ENCODE results near the gene PCSK9.

PCSK9 gene

DNA sequence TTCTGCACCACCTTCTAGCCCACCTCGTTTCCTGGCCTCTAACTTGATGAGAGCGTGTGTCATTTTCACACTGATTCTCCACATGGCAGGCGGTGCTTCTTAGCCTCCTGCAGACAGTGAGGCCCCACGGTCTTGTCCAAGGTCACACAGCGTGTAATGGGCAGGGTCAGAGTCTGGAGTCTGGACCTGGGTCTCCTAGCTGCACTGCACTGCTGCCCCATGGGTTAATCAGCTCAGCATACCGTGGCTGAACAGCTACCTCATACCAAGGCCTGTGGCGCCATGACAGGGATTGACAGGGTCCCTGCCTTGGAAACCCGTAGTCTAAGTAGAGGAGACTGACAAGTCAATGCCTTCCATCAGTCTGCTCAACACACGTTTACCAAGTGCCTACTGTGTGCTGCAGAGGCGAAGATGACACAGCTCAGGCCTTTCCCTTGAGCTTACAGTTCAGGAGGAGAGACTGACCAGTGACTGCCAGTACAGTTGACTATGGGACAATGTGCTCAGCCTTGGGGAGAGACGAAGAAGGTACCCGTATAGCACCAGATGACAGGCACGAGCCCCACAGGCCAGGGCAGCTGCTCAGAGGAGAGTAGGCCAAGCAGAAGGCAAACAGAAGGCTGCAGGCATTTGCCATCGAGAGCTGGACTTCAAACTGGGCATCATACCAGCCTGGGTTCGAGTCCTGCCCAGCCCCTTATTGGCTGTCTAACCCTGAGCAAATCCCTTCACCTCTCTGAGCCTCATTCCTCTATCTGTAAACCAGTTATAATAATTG, 5.5 kb downstream of the PCSK9 start:
- DNase-seq (ENCODE audit: low read depth in 2 of 2), result no peak

DNA sequence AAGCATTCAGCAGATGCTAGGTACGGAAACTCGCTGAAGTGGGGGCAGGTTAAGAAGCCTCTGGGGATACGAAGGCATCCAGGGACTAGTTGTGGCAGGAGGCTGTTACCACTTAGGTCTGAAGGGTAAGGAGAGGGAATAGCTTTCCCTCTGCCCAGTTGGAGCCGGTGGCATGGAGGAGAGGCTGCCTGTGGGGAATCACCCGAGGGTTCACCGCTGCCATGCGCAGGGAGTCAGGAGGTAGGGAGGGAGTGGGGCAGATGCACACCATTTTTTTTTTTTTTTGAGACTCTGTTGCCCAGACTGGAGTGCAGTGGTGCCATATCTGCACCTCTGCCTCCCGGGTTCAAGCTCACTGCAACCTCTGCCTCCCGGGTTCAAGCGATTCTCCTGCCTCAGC, 6.1 kb downstream of the PCSK9 start:
- DNase-seq (ENCODE audit: low read depth in 2 of 2), result no peak

DNA sequence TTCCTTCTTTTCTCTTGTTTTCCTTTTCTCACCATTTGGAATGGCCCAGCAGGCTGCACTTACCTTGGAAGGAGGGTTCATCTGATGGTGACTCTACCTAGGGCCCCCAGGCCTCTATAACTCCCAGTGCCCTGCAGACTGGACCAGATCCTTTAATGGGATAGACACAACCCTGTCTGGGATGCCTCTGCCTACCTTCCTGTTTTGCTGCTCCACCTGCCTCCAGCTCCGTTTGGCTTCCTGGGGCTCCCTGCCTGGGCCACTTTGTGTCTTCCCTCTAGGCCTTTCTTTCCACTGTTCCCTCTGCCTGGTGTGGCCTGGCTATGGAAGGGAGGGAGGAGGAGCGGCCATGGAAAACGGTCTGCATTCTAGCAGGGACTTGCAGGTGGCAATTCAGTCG, 7.5 kb downstream of the PCSK9 start:
- DNase-seq (ENCODE audit: low read depth in 2 of 2), result no peak

DNA sequence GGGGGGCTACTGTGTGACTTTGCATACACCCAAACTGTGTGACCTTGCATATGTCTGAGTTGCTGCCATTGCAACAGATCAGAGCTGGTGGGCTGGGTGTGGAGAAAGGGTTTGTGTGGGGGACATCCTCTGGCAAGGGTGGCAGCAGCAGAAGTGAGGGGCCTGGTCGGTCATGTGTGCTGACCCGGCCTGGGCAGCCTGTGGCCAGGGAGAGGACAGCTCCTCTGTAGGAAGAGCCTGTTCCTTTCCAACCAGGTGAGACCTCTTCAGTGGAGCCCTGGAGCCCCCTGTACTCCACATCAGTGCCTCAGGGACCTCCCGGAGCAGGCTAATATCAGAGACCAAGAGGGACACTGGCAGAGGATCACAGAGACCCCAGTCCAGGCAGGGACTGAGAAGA, 8.3 kb downstream of the PCSK9 start:
- no peak for DNase-seq (ENCODE audit: low read depth in 2 of 2)

DNA sequence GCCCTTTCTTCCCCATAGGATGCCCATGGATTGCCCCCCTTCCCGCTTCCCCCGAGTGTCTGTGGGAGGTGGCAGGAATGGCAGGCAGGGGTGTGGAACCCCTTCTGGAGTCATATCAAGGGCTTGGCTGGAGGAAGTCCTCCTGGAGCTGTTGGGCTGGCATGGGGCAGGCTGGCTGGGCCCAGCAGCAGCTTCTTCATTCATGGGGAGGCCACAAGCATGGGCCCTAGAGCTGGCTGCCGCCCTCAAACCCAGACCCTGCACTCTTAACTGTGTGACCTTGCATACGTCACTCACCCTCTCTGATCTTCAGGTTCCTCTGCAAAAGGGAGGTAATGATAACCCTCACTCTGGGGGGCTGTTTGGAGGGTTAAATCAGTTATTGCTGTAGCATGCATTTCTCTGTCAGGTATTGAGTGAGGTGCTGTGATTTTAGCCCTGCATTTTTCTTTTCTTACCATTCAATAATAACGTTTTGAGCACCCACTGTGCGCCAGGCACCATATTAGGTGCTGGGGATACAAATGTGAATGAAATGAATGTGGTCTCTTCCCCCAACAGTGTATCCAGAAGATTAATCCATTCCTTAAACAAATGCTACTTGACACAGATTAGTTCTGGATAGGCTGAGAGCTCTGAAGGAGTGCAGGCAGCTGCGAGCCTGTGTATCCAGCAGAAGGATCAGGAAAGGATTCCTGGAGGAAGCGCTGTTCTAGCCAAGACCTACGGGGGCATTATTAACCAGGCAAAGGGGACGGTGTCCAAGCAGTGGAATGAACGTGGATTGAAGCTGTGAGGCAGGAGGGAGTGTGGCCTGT, 9.3 kb downstream of the PCSK9 start:
- DNase-seq (ENCODE audit: low read depth in 2 of 2), result no peak

DNA sequence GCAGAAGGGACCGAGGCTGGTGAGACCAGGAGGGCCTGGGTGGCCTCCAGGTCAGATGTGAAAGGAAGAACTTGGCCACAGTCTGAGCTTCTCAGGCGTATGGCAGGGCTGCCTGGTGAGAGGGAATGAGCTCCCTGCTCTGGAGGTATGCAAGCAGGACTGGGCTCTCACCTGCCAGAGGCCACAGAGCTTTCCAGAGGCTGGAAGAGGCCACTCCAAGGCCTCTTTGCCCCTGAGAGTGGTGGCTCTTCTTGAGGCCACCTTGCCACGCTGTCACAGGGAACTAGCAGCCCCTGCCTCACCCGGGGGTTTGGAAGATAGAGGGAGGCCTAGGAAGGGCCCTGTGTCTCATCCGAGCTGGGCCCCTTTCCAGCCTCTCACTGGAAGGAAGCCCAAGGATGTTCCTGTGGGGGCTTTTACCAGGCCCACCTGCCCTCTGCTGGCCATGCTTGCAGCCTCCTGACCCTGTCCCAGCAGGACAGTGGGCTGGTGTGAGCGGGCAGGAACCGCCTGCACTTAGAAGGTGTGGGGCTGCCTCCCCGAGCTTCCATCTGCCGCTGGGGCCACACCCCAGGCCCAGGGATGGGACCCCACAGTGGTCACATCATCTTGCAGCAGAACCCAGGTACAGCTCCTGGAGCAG, 10.0 kb downstream of the PCSK9 start:
- no peak for DNase-seq (ENCODE audit: low read depth in 2 of 2)

DNA sequence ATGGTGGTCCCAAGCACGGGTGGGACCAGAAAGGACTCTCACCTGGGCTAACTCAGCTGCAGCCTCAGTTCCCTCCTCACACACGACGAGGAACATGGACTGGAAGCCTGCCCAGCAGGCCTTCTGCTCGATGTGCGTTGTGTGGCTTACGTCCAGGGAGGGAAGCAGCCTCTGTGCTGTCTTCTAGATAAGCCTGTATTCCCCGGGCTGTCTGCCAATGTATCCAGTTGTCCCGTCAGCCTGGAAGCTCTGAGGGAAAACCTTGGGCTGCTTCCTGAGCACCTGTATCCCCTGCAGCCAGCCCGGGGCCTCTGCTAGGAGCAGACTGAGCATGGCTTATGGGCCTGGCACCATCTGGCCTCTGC, 10.5 kb downstream of the PCSK9 start:
- DNase-seq (ENCODE audit: low read depth in 2 of 2), result no peak

DNA sequence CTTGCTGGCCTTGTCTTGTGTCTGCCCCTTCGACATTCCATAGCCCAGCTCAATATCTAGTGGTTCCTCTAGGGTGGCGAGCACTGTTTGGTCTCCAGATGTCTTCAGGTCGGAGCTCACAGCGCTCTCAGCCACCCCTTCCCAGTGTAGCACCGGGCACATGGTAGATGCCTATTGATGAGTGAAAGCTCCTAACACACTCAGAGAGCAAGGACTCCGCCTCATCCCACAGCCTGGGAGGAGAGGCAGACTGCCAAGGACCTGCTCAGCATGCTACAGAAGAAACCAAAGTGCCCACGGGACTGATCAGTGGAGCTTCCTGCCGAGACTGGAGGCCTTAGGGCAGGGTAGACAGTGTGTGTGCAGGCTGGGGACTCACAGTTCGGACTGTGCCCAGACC, 10.9 kb downstream of the PCSK9 start:
- peak in 1 of 2 experiments; percentile 21 for DNase-seq (ENCODE audit: low read depth in 2 of 2)

DNA sequence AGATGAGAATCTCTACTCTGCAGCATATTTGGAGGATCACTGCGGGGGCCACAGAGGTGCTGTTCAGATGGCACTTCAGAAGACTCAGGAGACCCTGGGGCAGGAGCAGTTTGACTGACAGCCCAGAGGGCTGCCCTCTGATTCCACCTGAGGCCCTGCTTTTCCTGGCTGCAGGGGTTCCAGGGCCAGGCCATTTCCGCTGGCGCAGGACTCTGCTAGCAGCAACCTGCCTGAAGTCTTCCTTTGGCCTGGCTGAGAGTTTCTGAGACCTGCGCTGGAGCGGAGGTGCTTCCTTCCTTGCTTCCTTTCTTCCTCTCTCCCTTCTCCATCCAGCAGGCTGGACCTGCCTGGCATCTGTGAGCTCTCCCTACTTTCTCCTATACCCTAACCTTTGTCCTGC, 11.8 kb downstream of the PCSK9 start:
- no peak for DNase-seq (ENCODE audit: low read depth in 2 of 2)

DNA sequence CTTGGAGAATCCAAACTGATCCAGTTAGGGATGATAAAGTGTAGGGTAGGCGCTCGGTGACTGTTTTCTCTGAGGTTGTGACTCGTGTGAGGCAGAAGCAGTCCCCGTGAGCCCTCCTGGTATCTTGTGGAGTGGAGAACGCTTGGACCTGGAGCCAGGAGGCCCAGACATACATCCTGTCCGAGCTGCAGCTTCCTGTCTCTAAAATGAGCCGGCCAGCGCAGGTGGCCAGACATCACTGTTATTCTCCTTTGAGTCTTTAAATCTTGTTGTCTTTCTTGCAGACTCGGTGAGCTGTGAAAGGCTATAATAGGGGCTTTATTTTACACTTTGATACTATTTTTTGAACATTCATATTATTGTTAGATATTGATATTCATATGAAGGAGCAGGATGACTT, 12.3 kb downstream of the PCSK9 start:
- no peak for DNase-seq (ENCODE audit: low read depth in 2 of 2)

DNA sequence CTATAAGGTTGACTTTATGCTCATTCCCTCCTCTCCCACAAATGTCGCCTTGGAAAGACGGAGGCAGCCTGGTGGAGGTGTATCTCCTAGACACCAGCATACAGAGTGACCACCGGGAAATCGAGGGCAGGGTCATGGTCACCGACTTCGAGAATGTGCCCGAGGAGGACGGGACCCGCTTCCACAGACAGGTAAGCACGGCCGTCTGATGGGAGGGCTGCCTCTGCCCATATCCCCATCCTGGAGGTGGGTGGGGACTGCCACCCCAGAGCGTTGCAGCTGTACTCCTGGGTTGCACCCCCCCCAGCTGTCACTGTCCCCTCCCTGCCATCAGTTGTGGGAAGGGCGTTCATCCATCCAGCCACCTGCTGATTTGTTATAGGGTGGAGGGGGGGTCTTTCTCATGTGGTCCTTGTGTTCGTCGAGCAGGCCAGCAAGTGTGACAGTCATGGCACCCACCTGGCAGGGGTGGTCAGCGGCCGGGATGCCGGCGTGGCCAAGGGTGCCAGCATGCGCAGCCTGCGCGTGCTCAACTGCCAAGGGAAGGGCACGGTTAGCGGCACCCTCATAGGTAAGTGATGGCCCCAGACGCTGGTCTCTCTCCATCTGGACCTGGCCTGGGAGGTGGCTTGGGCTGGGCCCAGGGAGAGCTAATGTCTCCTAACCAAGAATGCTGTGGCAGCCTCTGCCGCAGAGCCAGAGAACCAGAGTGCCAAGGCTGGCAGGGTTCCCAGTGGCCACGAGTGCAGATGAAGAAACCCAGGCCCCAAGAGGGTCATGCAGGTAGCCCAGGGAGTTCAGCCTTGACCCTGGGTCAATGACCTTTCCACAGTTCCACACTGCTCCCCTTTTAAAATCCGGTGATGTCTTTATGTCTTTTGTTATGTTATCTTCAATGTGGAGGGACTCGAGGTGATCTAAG, 13.1 kb downstream of the PCSK9 start:
- DNase-seq (ENCODE audit: low read depth in 2 of 2), result no peak

DNA sequence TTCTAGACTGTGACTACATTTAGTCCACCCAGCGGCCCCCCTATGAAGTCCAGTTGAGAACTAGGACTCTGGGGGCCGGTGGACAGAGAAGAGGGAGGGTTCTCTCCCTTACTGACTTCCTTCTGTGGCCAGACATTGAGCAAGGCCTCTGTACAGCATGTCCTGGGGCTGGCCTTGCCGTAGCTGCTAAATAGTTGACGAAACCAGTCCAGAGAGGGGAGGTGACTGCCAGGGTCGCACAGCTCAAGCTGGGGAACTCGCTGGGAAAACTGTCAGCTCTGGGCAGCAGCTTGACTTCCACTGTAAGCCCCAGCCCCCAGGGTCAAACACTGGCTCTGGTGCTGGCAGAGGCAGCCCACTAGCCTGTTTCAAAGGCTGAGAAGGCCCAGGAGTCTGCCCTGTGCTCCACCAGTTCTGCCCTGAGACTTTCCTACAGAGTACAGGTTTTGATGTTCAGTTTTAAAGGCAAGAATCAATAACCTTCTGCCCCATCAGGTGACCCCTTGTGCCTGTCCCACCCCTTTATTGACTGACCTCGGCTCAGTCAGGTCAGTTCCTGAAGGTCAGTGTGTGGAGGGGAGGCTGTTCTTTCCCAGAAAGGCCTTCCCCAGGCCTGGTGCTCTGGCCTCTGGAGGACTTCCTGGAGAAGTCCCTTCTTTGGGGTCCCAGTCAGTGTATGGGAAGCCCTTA, 14.1 kb downstream of the PCSK9 start:
- no peak for DNase-seq (ENCODE audit: low read depth in 2 of 2)

DNA sequence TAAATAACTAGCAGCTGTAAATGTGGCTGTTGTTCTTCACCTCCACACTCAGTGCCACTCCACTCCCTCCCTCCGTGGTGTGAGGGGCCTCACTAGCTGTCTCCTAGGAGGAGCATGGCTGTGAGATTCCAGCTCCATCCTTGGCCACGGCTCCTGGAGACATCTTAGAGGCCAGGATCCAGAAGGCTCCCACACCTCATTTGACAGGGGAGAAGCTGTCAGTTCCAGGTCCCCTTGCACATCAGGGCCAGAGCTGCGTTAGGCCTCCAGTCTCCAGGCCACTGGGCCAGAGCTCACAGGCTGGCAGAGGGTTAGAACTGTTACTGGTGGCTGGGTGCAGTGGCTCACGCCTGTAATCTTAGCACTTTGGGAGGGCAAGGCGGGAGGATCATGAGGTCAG, 15.0 kb downstream of the PCSK9 start:
- no peak for DNase-seq (ENCODE audit: low read depth in 2 of 2)

DNA sequence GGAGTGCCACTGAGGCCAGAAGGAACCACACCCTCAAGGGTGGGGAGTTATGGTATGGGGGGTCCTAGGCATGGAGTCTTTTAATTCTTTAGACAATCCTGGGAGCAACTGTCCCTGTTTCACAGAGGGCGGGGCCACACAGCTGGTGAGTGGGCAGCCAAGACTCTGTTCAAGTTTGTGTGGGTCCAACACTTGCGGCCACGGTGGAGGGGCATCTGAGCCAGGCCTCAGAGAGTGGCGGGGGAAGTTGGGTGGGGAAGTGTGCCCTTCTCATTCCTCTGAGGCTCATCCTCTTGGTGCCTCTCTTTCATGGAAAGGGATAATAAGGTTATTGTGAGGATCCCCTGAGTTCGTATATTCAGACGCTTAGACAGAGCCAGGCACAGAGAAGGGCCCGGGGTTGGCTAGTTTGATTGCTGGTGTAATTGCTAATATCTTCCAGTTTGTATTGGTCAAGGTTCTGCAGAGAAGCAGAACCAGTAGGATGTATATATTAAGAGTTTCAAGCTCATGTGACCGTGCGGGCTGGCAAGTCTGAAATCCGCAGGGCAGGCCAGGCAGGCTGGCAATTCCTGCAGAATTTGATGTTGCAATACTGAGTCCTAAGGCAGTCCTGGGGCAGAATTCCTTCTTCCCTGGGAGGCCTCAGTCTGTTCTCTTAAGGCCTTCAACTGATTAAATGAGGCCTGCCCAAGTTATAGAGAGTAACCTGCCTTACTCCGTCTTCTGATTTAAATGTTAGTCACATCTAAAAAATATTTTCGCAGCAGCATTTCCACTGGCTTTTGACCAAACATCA, 15.9 kb downstream of the PCSK9 start:
- DNase-seq (ENCODE audit: low read depth in 2 of 2), result no peak

DNA sequence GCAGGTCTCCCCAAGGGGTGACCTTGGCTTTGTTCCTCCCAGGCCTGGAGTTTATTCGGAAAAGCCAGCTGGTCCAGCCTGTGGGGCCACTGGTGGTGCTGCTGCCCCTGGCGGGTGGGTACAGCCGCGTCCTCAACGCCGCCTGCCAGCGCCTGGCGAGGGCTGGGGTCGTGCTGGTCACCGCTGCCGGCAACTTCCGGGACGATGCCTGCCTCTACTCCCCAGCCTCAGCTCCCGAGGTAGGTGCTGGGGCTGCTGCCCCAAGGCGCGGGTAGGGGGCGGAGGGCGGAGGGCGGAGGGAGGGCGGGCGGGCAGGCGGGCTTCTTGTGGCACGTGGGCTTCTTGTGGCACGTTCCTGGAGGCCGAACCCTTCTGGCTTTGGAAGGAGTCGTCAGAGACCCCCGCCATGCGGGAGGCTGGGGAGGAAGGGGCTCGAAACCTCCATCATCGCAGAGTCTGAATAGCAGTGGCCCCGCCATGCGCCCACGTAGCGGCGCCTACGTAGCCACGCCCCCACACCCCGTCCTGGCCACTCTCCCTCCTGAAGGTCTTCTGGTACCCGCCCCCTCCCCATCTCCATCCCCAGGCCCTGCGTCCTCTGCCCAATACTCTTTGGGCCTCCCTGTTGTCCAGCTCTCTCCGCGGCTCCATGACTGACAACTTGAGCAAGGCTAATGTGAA, 16.7 kb downstream of the PCSK9 start:
- DNase-seq (ENCODE audit: low read depth in 2 of 2), result no peak

DNA sequence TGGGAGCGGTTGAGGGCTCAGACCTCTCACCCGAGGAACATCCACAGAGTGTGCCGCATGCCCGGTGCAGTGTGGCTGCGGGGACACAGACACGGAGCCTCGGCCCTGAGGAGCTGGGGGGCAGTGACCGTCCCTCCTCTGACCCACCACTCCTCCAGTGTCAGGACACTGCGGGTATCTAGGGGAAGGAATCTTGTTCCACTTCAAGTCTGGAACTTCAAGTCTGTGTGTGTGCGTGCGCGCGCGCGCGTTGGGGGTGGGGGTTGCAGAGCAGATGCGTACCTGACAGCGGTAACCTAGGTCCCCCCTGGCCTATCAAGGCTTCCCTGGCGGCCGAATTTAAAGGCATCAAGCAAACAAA, 17.3 kb downstream of the PCSK9 start:
- no peak for DNase-seq (ENCODE audit: low read depth in 2 of 2)

DNA sequence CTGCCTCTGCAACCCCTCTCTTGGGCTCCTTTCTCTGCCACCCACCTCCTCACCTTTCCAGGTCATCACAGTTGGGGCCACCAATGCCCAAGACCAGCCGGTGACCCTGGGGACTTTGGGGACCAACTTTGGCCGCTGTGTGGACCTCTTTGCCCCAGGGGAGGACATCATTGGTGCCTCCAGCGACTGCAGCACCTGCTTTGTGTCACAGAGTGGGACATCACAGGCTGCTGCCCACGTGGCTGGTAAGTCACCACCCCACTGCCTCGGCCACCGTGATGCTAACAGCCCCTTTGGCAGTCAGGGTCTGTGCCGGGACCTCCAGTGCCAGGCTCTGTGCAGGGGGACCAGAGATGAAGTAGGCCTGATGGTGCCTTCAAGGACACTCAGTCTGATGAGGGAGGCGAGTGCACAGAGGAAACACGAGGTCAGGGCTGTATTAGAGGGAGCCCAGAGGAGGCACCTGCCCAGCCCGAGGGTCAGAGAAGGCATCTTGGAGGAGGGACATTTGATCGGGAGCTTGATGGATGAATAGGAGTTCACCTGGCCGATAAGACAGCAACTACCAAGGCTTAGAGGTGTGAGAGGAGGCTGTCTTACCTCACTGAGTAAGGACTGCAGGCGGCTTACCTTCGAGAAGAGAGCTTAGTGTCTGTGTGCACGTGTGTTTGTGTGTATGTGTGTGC, 18.1 kb downstream of the PCSK9 start:
- DNase-seq (ENCODE audit: low read depth in 2 of 2), result no peak

DNA sequence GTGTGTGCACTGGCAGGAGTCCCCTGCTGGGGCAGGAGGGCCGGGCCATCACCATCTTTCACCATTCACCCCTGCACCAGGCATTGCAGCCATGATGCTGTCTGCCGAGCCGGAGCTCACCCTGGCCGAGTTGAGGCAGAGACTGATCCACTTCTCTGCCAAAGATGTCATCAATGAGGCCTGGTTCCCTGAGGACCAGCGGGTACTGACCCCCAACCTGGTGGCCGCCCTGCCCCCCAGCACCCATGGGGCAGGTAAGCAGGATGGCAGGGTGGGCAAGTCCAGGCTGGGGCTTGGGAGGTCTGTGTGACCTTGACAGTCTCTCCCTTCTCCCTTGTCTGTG, 18.6 kb downstream of the PCSK9 start:
- no peak for DNase-seq (ENCODE audit: low read depth in 2 of 2)

Measured in fibroblast of skin of left biceps (primary cell).